ENCODE results near the gene PLOD1.

DNA sequence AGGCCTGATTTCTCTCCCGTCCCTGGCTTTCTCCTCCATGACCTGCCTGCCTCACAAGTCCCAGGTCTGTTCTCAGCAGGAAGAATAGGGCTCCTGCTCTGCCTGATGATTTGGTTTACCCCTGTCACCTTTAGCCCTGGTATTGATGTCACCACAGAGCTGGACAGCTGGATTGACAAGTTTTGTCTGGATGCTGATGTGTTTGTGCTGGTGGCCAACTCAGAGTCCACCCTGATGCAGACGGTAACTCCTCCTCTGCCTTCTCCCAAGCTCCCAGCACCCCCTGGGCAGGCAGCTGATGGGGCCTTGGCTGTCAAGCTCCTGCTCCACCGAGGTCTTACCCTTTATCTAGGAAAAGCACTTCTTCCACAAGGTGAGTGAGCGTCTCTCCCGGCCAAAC, 64.1 kb downstream of the PLOD1 start:
- TF ChIP-seq, protein P1, sequence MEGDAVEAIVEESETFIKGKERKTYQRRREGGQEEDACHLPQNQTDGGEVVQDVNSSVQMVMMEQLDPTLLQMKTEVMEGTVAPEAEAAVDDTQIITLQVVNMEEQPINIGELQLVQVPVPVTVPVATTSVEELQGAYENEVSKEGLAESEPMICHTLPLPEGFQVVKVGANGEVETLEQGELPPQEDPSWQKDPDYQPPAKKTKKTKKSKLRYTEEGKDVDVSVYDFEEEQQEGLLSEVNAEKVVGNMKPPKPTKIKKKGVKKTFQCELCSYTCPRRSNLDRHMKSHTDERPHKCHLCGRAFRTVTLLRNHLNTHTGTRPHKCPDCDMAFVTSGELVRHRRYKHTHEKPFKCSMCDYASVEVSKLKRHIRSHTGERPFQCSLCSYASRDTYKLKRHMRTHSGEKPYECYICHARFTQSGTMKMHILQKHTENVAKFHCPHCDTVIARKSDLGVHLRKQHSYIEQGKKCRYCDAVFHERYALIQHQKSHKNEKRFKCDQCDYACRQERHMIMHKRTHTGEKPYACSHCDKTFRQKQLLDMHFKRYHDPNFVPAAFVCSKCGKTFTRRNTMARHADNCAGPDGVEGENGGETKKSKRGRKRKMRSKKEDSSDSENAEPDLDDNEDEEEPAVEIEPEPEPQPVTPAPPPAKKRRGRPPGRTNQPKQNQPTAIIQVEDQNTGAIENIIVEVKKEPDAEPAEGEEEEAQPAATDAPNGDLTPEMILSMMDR (IDR thresholded peaks at IDR 0.05): no peak
- TF ChIP-seq ZFX (IDR thresholded peaks at IDR 0.05; ENCODE audit: borderline replicate concordance): no peak

All from 22Rv1 (cell line).